ENCODE data around the gene ITGA2B.

GRCh38 chr17:44390250-44390870, 911 bp upstream of the ITGA2B start:
- no peak for TF ChIP-seq EZH2phosphoT487 (IDR thresholded peaks at IDR 0.05; ENCODE audit: borderline replicate concordance)
- TF ChIP-seq CTCF (conservative IDR thresholded peaks at IDR 0.05; ENCODE audit: low read length): no peak

Data from Loucy (cell line).